SK-N-SH (cell line): ENCODE data around the gene SULT1C2.

Experiments
- CHD2 ChIP-seq: fragments of 150-350 bp; IDR thresholded peaks from 2 replicates; pipeline ENCODE4 v1.6.1; 2018; ENCODE audit warnings: low read length; ENCODE audit not compliant: partially characterized antibody
- ELF1 ChIP-seq: IDR thresholded peaks from 2 replicates; pipeline ENCODE4 v1.4.0; 2012
- EP300 ChIP-seq, 2 experiments: IDR thresholded peaks; 2 replicates each; pipeline versions ENCODE4 v1.4.0 to v1.6.1; 2012; ENCODE audit warnings: borderline replicate concordance in 1 of 2, low read depth in 1 of 2, low read length in 1 of 2
- EZH2phosphoT487 ChIP-seq: fragments of 200-600 bp; sonication (generic); IDR thresholded peaks from 2 replicates; pipeline ENCODE4 v1.6.1; 2017; ENCODE audit warnings: low read depth, mixed run types, mild to moderate bottlenecking, antibody characterized with exemption, moderate library complexity, borderline replicate concordance
- FOXJ3 ChIP-seq: sonication (generic); formaldehyde crosslinking; IDR thresholded peaks from 2 replicates; pipeline ENCODE4 v1.5.1; 2020; ENCODE audit warnings: mild to moderate bottlenecking, missing genetic modification reagents
- POLR2AphosphoS5 ChIP-seq: IDR thresholded peaks from 2 replicates; pipeline ENCODE4 v1.6.1; 2012; ENCODE audit warnings: low read depth, low read length
- RCOR1 ChIP-seq: fragments of 150-350 bp; IDR thresholded peaks from 2 replicates; pipeline ENCODE4 v1.6.1; 2017; ENCODE audit warnings: antibody characterized with exemption, low read length
- ZBTB33 ChIP-seq: IDR thresholded peaks from 2 replicates; pipeline ENCODE4 v1.4.0; 2012; ENCODE audit warnings: low read depth, borderline replicate concordance
- TF ChIP-seq, protein P1 (sequence below): IDR thresholded peaks from 2 replicates; pipeline ENCODE4 v1.4.0; 2012; ENCODE audit warnings: low read depth
- TF ChIP-seq, protein P2 (sequence below): fragments of 200-600 bp; sonication (generic); IDR thresholded peaks from 2 replicates; pipeline ENCODE4 v1.6.1; 2017; ENCODE audit warnings: antibody characterized with exemption, mild to moderate bottlenecking, moderate library complexity
- TF ChIP-seq, protein P3 (sequence below): IDR thresholded peaks from 2 replicates; pipeline ENCODE4 v1.6.1; 2012; ENCODE audit warnings: mild to moderate bottlenecking, low read depth, low read length, moderate library complexity
- TF ChIP-seq, protein P4 (sequence below): fragments of 150-350 bp; IDR thresholded peaks from 2 replicates; pipeline ENCODE4 v1.6.1; 2017; ENCODE audit warnings: antibody characterized with exemption, low read length, low read depth, borderline replicate concordance

DNA sequence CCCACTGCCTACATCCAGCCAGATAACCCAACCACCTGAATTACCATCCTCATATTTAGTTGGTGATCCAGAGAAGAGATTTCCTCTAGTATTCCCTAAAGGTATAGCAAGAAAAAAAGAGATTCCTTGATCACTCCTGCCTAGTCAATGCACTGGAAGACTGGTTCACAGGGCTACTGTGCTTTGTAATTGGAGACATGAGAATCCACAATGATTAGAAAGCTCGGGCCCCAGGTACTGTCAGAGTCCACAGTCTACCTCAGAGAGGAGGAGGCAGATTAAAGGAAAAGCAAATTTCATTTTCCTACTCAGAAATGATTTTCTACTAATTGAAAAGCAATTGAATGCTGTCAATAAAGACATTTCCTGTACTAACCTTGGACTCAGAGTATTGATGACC lies 26.7 kb upstream of the SULT1C2 start:
- TF ChIP-seq EP300 (IDR thresholded peaks at IDR 0.05; ENCODE audit: borderline replicate concordance in 1 of 2, low read depth in 1 of 2, low read length in 1 of 2) (no peak), ZBTB33 (no peak), ELF1 (no peak), POLR2AphosphoS5 (no peak), RCOR1 (no peak), CHD2 (no peak), FOXJ3 (no peak), EZH2phosphoT487 (no peak)
- TF ChIP-seq, protein P1, sequence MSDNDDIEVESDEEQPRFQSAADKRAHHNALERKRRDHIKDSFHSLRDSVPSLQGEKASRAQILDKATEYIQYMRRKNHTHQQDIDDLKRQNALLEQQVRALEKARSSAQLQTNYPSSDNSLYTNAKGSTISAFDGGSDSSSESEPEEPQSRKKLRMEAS, result no peak
- TF ChIP-seq, protein P2, sequence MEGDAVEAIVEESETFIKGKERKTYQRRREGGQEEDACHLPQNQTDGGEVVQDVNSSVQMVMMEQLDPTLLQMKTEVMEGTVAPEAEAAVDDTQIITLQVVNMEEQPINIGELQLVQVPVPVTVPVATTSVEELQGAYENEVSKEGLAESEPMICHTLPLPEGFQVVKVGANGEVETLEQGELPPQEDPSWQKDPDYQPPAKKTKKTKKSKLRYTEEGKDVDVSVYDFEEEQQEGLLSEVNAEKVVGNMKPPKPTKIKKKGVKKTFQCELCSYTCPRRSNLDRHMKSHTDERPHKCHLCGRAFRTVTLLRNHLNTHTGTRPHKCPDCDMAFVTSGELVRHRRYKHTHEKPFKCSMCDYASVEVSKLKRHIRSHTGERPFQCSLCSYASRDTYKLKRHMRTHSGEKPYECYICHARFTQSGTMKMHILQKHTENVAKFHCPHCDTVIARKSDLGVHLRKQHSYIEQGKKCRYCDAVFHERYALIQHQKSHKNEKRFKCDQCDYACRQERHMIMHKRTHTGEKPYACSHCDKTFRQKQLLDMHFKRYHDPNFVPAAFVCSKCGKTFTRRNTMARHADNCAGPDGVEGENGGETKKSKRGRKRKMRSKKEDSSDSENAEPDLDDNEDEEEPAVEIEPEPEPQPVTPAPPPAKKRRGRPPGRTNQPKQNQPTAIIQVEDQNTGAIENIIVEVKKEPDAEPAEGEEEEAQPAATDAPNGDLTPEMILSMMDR, result no peak
- TF ChIP-seq, protein P3, sequence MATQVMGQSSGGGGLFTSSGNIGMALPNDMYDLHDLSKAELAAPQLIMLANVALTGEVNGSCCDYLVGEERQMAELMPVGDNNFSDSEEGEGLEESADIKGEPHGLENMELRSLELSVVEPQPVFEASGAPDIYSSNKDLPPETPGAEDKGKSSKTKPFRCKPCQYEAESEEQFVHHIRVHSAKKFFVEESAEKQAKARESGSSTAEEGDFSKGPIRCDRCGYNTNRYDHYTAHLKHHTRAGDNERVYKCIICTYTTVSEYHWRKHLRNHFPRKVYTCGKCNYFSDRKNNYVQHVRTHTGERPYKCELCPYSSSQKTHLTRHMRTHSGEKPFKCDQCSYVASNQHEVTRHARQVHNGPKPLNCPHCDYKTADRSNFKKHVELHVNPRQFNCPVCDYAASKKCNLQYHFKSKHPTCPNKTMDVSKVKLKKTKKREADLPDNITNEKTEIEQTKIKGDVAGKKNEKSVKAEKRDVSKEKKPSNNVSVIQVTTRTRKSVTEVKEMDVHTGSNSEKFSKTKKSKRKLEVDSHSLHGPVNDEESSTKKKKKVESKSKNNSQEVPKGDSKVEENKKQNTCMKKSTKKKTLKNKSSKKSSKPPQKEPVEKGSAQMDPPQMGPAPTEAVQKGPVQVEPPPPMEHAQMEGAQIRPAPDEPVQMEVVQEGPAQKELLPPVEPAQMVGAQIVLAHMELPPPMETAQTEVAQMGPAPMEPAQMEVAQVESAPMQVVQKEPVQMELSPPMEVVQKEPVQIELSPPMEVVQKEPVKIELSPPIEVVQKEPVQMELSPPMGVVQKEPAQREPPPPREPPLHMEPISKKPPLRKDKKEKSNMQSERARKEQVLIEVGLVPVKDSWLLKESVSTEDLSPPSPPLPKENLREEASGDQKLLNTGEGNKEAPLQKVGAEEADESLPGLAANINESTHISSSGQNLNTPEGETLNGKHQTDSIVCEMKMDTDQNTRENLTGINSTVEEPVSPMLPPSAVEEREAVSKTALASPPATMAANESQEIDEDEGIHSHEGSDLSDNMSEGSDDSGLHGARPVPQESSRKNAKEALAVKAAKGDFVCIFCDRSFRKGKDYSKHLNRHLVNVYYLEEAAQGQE, result no peak
- TF ChIP-seq, protein P4, sequence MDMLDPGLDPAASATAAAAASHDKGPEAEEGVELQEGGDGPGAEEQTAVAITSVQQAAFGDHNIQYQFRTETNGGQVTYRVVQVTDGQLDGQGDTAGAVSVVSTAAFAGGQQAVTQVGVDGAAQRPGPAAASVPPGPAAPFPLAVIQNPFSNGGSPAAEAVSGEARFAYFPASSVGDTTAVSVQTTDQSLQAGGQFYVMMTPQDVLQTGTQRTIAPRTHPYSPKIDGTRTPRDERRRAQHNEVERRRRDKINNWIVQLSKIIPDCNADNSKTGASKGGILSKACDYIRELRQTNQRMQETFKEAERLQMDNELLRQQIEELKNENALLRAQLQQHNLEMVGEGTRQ, result no peak
